Hepatocyte (in vitro differentiated cells): ENCODE data around the gene DMAC2.

Experiments used
- CTCF ChIP-seq: fragments of 200-600 bp; sonication (generic); IDR thresholded peaks from 2 replicates; pipeline ENCODE4 v1.5.1; 2016; ENCODE audit warnings: antibody characterized with exemption, mild to moderate bottlenecking; ENCODE audit not compliant: poor library complexity
- EZH2 ChIP-seq: fragments of 200-600 bp; sonication (generic); IDR thresholded peaks from 2 replicates; pipeline ENCODE4 v1.6.1; 2016; ENCODE audit warnings: antibody characterized with exemption, mild to moderate bottlenecking, borderline replicate concordance
- EZH2phosphoT487 ChIP-seq: fragments of 200-600 bp; sonication (generic); IDR thresholded peaks from one replicate; pipeline ENCODE4 v1.6.1; 2018; ENCODE audit warnings: antibody characterized with exemption, mild to moderate bottlenecking, low read depth, moderate library complexity; ENCODE audit not compliant: unreplicated experiment, severe bottlenecking

DNA sequence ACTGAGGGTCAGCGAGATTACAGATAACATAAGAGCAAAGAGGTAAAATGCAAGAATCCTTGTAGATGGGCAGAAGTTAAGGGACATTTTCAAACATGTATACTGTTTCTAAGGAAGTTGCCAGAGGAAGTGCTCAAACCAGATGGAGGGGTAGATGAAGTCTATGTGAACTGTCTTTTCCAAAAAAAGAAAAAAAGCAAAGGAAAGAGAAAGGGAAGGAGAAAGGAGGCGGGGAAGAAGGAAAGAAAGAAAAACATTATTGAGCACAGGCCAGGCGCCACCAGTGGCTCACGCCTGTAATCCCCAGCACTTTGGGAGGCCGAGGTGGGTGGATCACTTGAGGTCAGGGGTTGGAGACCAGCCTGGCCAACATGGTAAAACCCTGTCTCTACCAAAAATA lies 5.3 kb downstream of the DMAC2 start:
- TF ChIP-seq CTCF: no peak
- TF ChIP-seq EZH2phosphoT487: no peak
- no peak for TF ChIP-seq EZH2
